NOMO-1 treated with dmso at 0.1 percent for 144 hours (cell line): ENCODE results near the gene MRAS.

Source experiments
- DNase-seq: peaks from one replicate; lab custom pipeline; 2025; ENCODE audit not compliant: unreplicated experiment; lab: John Stamatoyannopoulos, UW

Gene MRAS

GRCh38 chr3:138338811-138339210 is 9.6 kb upstream of the MRAS start:
- DNase-seq = no peak

DNA sequence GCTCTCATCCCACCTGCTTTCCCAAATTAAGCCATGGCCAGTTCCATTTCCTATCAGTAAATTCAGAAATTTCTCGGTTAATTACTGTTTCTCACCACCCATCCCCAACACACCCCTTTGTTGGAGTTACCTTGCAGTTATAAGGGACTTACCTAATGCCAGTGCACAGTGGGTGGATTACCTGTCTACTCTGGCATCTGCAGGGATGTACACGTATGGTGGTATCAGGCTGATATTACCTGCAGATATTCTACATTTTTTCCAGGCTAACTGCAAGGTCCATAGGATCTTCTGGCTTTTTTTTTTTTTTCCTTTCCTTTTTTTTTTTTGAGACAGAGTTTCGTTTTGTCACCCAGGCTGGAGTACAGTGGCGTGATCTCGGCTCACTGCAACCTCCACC is 7.9 kb upstream of the MRAS start:
- no peak for DNase-seq

DNA sequence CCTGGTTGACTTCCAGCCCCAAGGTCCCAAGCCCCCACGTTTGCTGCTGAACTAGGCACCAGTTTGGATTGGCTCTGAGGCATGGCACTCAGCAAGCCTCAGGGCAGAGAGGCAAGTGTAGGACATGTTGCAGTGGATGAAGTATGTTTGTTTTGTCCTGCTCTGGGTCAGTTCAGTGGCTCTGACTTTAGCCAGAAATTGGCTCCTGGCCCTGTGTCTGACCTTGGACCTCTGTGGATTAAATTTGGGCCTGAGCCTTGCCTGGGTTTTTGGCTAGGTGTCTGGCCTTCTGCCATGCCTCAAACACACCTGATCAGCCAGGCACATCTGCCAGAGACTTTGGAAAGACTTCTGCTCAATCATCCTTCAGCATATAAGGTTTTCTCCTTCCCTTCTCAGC is 3.6 kb upstream of the MRAS start:
- DNase-seq = no peak

GRCh38 chr3:138348754-138349739 is 668 bp downstream of the MRAS start:
- DNase-seq = no peak

GRCh38 chr3:138349926-138350665 is 1.7 kb downstream of the MRAS start:
- no peak for DNase-seq

GRCh38 chr3:138351151-138351550 is 2.8 kb downstream of the MRAS start:
- no peak for DNase-seq

DNA sequence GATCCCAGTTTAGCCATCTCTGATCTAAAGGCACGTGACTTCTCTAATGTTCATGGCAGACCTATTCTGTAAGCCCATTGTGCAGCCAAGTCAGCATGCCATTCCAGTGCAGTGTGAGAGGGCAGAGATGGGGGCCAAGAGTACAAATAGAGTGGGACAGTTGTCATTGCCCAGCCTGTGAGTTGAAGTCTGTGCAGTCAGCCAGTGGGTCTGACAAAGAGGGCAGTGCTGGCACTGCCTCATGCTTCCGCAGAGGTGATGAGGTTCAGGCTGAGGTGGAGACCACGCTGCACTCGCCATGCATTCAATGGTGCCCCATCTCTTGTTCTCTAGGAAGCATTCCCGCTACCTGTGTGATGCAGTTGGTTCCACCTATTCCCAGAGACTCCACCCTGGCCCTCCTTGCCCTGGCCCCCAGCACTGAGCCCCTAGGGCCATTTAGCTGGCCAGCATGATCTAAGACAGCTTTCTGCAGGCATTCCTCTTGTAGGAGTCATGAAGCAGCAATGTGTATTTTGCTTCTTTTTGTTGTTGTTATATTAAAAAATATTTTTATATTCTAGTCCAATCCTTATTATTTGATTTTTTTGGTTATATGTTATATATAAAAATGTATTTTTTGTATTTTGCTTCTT is 3.7 kb downstream of the MRAS start:
- no peak for DNase-seq

GRCh38 chr3:138354376-138354775 is 6.0 kb downstream of the MRAS start:
- DNase-seq = no peak

- no peak for DNase-seq
These were observed 6.7 kb downstream of the MRAS start for GRCh38 chr3:138355071-138355470.

GRCh38 chr3:138356730-138357405 is 8.5 kb downstream of the MRAS start:
- no peak for DNase-seq

- DNase-seq = no peak
These were observed 11.0 kb downstream of the MRAS start for GRCh38 chr3:138359148-138359918.

- no peak for DNase-seq
These were observed 11.8 kb downstream of the MRAS start for GRCh38 chr3:138359919-138360868.

DNA sequence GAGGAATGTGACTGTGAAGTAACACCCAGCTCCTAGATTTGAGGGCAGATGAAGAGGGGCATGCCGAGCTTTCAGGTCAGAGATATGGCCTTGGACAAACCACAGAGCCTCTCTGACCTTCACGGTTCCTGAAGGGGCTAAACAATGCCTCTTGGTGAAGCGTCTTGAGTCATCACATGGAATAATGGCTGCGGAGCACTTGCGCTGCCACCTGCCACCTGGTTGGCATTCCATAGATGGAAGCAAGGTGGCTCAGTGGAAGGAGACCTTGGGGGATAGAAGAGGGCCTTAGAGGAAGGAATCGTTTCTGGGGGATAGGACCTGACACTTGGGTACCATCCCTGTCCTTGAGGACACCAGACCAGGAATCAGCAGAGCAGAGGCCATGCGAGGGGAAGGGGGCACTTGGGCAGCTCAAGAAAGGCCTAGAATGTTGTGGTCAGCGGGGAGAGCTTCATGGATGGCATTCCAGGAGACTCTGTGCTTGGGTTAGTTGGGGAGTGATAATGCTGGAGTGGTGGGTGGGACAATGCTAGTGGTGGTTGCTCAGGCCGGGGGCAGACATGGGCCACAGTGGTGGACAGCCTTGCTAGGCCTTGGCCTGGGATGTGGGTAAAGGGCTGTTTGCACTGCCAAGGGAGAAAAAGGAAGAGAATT is 12.6 kb downstream of the MRAS start:
- no peak for DNase-seq

DNA sequence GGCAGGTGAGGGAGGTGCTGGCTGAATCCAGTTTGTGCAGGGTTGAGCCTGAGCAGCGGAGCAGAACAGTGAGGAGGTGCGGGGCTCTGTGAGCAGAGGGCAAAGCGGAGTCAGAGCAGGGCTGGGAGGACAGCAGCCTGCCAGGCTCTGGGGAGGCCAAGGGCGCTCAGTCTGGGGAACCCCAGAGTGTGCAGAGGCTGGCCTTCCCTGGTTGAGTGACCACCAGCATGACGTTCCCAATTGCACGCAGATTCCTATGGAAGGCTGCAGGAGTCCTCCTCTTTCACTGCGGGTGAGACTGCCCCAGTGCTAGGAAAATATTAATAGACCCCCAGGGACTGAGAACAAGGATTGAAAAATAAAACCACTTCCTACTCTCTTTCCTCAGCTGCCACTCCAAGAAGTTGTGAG is 13.2 kb downstream of the MRAS start:
- no peak for DNase-seq

DNA sequence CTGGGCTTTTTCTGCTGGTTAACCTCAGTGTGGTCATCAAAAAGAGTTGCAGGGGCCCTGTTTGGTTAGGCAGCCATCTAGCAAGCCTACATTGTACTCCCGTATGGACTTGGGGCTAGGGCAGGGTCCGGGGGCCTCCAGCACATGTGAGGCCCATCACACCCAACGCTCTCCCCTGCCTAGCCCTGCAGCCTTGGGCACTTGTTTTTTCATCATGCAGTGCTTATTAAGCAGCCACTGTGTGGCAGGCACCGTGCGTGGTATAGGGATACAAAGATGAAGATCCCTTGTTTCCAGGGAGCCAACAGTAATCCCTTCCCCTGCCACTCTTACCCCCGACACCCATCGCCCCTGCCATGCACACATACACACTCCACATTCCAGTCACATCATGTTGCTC is 14.2 kb downstream of the MRAS start:
- no peak for DNase-seq

- no peak for DNase-seq
These were observed 14.9 kb downstream of the MRAS start for GRCh38 chr3:138363322-138363721.

DNA sequence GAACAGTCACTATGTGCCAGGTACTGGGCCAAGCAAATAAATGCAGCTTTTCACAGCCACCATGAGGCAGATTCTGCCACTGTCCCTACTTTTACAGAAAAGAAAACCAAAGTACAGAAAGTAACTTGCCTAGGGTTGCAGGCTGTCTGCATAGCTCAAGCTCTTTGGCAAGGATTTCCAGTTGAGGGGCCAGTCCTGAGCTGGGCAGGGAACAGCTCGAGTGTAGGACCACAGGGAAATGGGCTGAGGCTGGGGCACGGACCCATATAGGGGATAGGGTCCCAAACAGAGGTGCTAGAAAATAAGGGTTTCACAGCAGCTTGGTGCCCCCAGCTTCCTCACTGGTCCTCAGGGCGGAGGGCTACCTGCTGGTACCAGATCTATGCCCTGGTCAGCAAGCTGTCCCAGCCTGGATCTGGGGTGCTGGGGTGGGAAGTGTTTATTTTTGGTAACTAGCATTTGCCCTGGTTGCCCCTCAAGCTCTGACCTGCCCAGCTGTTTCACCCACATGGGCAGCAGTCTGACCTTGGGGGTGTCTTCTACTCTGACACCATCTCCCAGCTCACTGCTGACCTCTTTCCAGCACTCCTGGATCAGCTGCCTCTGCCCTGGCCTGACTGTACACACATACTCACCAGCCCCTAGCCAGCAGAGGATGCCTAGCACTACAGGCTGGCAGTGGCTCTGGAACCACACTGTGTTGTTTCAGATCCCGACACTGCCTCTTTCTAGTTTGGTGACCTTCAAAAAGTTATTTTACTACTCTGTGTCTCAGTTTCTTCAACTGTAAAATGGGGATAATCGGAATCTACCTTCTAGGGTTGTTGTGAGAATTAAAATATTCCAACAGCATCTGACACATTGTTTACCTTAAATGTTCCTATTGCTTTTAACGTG is 16.2 kb downstream of the MRAS start:
- no peak for DNase-seq

DNA sequence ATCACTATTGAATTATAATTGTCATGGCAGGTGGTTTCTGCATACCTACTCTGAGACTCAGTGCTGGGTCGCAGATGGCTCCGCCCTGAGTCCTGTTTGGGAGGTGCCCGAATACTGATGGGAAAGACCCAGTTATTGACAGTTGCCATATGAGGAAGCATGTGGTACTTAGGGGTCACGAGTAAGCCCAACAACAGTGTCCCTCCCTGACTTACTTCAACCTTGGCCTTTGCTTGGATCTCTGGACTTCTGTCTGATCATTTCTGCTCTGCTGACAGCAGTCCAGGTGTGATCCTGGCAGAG is 16.8 kb downstream of the MRAS start:
- DNase-seq = no peak
